OCI-LY7 (cell line): ENCODE results near the gene OLA1. TPM values are rescaled to one million over a fixed set of nuclear protein-coding genes. Genes with fewer than 3 reads are reported as not detected.

Experiments used
- BruUV-seq: library from RNA; stranded (reverse); fragments of 400-500 nt; replicated peaks from 2 replicates; lab custom pipeline; 2021; lab: Mats Ljungman, UMichigan
- CTCF ChIA-PET: fragments of 300-600 bp; sonication (Branson Sonifier 250); formaldehyde crosslinking; loops from one replicate; lab custom pipeline; 2022; ENCODE audit warnings: antibody characterized with exemption; ENCODE audit not compliant: unreplicated experiment; lab: Charles Lee
- POLR2A ChIA-PET: fragments of 300-600 bp; sonication (Branson Sonifier 250); formaldehyde crosslinking; loops from one replicate; lab custom pipeline; 2022; ENCODE audit warnings: antibody characterized with exemption; lab: Charles Lee
- DNase-seq: peaks from one replicate; pipeline ENCODE4 v3.0.0-alpha.2; 2015; ENCODE audit warnings: low spot score
- H2AFZ ChIP-seq: fragments of 200-600 bp; sonication (generic), shearing (Covaris generic); 2 replicates; pipeline ENCODE4 v1.6.1; 2014; ENCODE audit warnings: mild to moderate bottlenecking, antibody characterized with exemption, low read length, moderate library complexity
- H3K27ac ChIP-seq: fragments of 200-600 bp; sonication (generic); 2 replicates; pipeline ENCODE4 v1.5.1; 2014; ENCODE audit warnings: mixed run types, low read depth, mild to moderate bottlenecking, moderate library complexity, low read length, inconsistent platforms; ENCODE audit not compliant: poor library complexity, severe bottlenecking
- H3K36me3 ChIP-seq: fragments of 200-600 bp; sonication (generic); 2 replicates; pipeline ENCODE4 v1.6.1; 2014; ENCODE audit warnings: mild to moderate bottlenecking, antibody characterized with exemption, low read length, moderate library complexity, mixed read lengths; ENCODE audit not compliant: insufficient read depth
- H3K4me1 ChIP-seq: fragments of 200-600 bp; sonication (generic); 2 replicates; pipeline ENCODE4 v1.5.1; 2014; ENCODE audit warnings: mild to moderate bottlenecking, low read length; ENCODE audit not compliant: insufficient read depth, poor library complexity, severe bottlenecking
- H3K4me2 ChIP-seq: fragments of 200-600 bp; sonication (generic); 2 replicates; pipeline ENCODE4 v1.6.1; 2014; ENCODE audit warnings: mild to moderate bottlenecking, low read length
- H3K4me3 ChIP-seq: fragments of 200-600 bp; sonication (generic); 2 replicates; pipeline ENCODE4 v1.5.1; 2014; ENCODE audit warnings: mild to moderate bottlenecking, low read depth, low read length; ENCODE audit not compliant: poor library complexity, severe bottlenecking
- H3K79me2 ChIP-seq: fragments of 200-600 bp; sonication (generic); 2 replicates; pipeline ENCODE4 v1.6.1; 2016; ENCODE audit warnings: low read depth, mild to moderate bottlenecking, low read length, moderate library complexity, mixed read lengths; ENCODE audit not compliant: insufficient read depth
- H3K9me2 ChIP-seq: fragments of 200-600 bp; sonication (generic); 2 replicates; pipeline ENCODE4 v1.6.1; 2016; ENCODE audit warnings: mild to moderate bottlenecking, low read length, mixed read lengths; ENCODE audit not compliant: insufficient read depth
- H3K9me3 ChIP-seq: fragments of 200-600 bp; sonication (generic); 2 replicates; pipeline ENCODE4 v1.6.1; 2014; ENCODE audit warnings: mild to moderate bottlenecking, mixed run types, low read length, mixed read lengths
- H4K20me1 ChIP-seq: fragments of 200-600 bp; sonication (generic); 2 replicates; pipeline ENCODE4 v1.6.1; 2014; ENCODE audit warnings: mild to moderate bottlenecking, antibody characterized with exemption, low read length, moderate library complexity, mixed read lengths; ENCODE audit not compliant: insufficient read depth
- EZH2phosphoT487 ChIP-seq: fragments of 200-600 bp; sonication (generic); IDR thresholded peaks from 2 replicates; pipeline ENCODE4 v1.6.1; 2018; ENCODE audit warnings: low read depth, borderline replicate concordance, mild to moderate bottlenecking, mixed run types, antibody characterized with exemption, low read length, moderate library complexity, mixed read lengths
- intact Hi-C: fragments of 100-400 bp; cut with micrococcal nuclease; formaldehyde crosslinking; loops from one replicate; pipeline ENCODE4 v1.10.0; 2022; ENCODE audit not compliant: unreplicated experiment
- total RNA-seq, 2 experiments: library from RNA; depleted of rRNA in 1 of 2; stranded (reverse); fragments of >200 nt in 1 of 2; shearing (Covaris generic) in 1 of 2; gene quantifications; 2 replicates each; pipeline ENCODE4 v1.2.3, GENCODE V29; 2014 to 2022
- TF ChIP-seq, protein P1 (sequence below): fragments of 200-600 bp; sonication (generic); conservative IDR thresholded peaks from 2 replicates; pipeline ENCODE4 v1.5.1; 2014; ENCODE audit warnings: mild to moderate bottlenecking, antibody characterized with exemption, low read length, moderate library complexity, mixed read lengths

OLA1 gene
- total RNA-seq, 2 experiments from 2014 or later = 66.0 to 116 TPM

DNA sequence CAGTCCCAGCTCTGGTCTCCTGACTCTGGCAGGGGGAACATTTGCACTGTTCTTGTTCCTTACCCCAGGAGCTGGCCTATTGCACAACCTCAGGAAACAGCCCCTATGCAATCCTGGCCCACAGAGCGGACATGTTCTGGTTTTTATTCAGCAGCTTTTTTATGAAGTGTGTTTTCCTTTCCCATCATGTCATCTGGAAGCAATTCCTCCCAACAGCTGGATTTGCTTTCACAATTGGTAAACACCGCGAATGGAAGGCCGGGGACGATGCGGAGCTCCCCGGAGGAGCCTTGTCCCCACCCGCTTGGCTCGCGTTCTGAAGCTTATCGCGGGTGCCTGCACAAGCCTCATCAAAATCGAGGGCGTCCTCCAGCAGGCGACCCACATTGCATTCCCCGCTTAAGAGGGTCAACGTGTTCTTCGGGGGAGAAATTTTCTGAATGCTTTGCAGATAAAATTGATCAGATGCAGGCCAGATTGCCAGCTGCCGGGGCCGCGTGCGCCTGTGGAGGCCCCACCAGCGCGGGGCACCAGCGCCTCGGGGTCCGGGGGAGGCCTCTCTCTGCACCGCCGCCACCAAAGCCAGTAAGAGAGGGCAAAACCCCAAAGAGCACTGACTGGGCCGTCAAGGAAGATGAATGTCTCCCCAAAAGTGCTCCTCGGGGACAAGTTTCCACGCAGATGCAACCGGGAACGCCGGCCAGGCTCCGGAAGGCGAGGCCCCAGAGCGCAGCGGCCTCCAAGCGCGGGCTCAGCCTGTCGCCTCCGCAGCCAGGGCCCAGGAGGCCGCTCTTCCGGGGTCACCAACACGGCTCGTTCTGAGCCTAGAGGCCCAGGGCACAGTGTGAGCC is 222.8 kb downstream of the OLA1 start:
- Histone ChIP-seq H3K9me2 (no peaks in the 10 kb centered on the region), H4K20me1 (no peaks in the 10 kb centered on the region), H3K4me1 (peaks cover 7% of the 10 kb centered on the region), H3K36me3 (no peaks in the 10 kb centered on the region), H3K4me3 (no peak overlapping the region), H3K27ac (no peak overlapping the region), H3K79me2 (no peaks in the 10 kb centered on the region), H2AFZ (no peak overlapping the region), H3K4me2 (no peak overlapping the region), H3K9me3 (no peaks in the 10 kb centered on the region)
- TF ChIP-seq EZH2phosphoT487 = no peak
- TF ChIP-seq, protein P1, sequence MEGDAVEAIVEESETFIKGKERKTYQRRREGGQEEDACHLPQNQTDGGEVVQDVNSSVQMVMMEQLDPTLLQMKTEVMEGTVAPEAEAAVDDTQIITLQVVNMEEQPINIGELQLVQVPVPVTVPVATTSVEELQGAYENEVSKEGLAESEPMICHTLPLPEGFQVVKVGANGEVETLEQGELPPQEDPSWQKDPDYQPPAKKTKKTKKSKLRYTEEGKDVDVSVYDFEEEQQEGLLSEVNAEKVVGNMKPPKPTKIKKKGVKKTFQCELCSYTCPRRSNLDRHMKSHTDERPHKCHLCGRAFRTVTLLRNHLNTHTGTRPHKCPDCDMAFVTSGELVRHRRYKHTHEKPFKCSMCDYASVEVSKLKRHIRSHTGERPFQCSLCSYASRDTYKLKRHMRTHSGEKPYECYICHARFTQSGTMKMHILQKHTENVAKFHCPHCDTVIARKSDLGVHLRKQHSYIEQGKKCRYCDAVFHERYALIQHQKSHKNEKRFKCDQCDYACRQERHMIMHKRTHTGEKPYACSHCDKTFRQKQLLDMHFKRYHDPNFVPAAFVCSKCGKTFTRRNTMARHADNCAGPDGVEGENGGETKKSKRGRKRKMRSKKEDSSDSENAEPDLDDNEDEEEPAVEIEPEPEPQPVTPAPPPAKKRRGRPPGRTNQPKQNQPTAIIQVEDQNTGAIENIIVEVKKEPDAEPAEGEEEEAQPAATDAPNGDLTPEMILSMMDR = no peak
- no peak for DNase-seq
- intact Hi-C loops = no loop called here
- POLR2A ChIA-PET = interaction anchor here (1.6 to 1.7 kb wide), 2 partner anchors 13 to 39 kb away, joined by 3 to 4 read pairs; no protein-coding TSS in a partner anchor
- CTCF ChIA-PET = no interaction called here
- BruUV-seq = no TSS peak

DNA sequence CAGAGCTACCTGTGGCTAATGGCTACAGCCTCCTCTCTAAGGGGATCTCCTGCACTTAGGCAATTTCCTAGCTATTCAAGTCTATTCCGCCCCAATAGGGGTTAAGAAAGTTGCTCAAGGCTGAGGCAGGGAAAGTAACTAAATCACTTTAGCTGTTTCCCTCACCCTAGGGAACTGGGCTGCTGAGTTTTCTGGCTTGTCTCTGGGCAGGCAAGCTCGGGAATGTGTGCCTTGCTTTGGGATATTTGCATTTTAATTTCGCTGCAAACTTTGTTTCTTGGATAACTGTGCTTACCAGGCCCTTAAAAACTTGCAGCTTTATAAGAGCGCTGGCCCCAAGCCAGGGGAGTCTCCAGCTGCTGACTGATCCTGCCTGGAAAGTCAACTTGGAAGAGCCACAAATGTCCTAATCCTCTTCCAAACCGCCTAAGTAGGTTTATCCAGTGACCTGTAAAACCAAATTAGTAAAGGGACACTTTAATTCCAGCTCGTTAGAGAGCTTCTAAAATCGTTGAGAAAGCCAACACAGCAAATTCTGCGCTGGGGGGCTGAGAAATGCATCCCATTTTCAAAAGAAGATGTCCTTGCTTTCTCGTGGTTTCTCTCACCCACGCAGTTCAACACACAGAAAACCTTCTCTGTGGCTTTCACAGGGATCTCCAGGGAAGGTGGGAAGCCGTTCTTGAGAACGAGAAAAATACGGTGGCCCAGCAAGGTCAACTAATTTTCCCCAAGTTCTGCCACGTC is 223.6 kb downstream of the OLA1 start:
- no peak overlapping the region for H2AFZ ChIP-seq

More for the DNA sequence above, 223.6 kb downstream of the OLA1 start:
- TF ChIP-seq EZH2phosphoT487 = no peak
- ChIA-PET POLR2A (interaction anchor here (1.1 to 1.7 kb wide), 3 partner anchors 13 to 38 kb away, joined by 3 to 6 read pairs (median 4); no protein-coding TSS in a partner anchor), CTCF (no interaction called here)
- Histone ChIP-seq H3K27ac (no peak overlapping the region), H3K9me2 (no peaks in the 10 kb centered on the region), H3K36me3 (no peaks in the 10 kb centered on the region), H3K4me3 (no peak overlapping the region), H4K20me1 (no peaks in the 10 kb centered on the region), H3K9me3 (no peaks in the 10 kb centered on the region), H3K4me2 (no peak overlapping the region), H3K4me1 (peaks cover 7% of the 10 kb centered on the region), H3K79me2 (no peaks in the 10 kb centered on the region)
- no peak for DNase-seq
- no TSS peak for BruUV-seq
- intact Hi-C loops = no loop called here
